ENCODE measurements around the gene MOV10L1. TPM values are rescaled to one million over a fixed set of nuclear protein-coding genes. Genes with fewer than 3 reads are reported as not detected.

The MOV10L1 gene
- total and polyA plus RNA-seq, 9 of the 15 experiments (the other 6 are each of a cell fraction or from before 2014, with no cell fraction given), result 0.06 to 0.43 (median 0.15) TPM

GRCh38 chr22:50139843-50140415 lies 50.1 kb downstream of the MOV10L1 start (continued):
- TF ChIP-seq ZBTB40 (IDR thresholded peaks at IDR 0.05), result 0 out of 2 replicates have a peak, but pooled peaks have one; percentile 26
- TF ChIP-seq ZBTB40 (CRISPR knock-in tag; IDR thresholded peaks at IDR 0.05), result no peak
- TF ChIP-seq, protein P1, sequence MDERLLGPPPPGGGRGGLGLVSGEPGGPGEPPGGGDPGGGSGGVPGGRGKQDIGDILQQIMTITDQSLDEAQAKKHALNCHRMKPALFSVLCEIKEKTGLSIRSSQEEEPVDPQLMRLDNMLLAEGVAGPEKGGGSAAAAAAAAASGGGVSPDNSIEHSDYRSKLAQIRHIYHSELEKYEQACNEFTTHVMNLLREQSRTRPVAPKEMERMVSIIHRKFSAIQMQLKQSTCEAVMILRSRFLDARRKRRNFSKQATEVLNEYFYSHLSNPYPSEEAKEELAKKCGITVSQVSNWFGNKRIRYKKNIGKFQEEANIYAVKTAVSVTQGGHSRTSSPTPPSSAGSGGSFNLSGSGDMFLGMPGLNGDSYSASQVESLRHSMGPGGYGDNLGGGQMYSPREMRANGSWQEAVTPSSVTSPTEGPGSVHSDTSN (CRISPR knock-in tag; IDR thresholded peaks at IDR 0.05; ENCODE audit: low read depth), result peak; percentile 34; the same call in 1 of the 2 replicates
- TF ChIP-seq, protein P1 (tag; conservative IDR thresholded peaks at IDR 0.05; ENCODE audit: low read depth), result peak; percentile 96
- no peak for TF ChIP-seq ZNF197 (CRISPR knock-in tag; IDR thresholded peaks at IDR 0.05; ENCODE audit: low read depth)
- TF ChIP-seq EP300 (IDR thresholded peaks at IDR 0.05; ENCODE audit: low read length), result peak; percentile 38; the same call in 1 of the 2 replicates
- TF ChIP-seq LEF1 (IDR thresholded peaks at IDR 0.05), result peak; percentile 78; the same call in 1 of the 2 replicates
- peak; percentile 84 for TF ChIP-seq NFE2L1 (tag; IDR thresholded peaks at IDR 0.05; ENCODE audit: borderline replicate concordance, low read depth)
- no peak for TF ChIP-seq ZNF780A (CRISPR knock-in tag; IDR thresholded peaks at IDR 0.05)
- TF ChIP-seq PTRF (tag; IDR thresholded peaks at IDR 0.05), result no peak
- TF ChIP-seq SAFB (IDR thresholded peaks at IDR 0.05; ENCODE audit: borderline replicate concordance, low read depth, low read length), result no peak
- TF ChIP-seq IRF2 (CRISPR knock-in tag; IDR thresholded peaks at IDR 0.05), result no peak
- TF ChIP-seq ARHGAP35 (IDR thresholded peaks at IDR 0.05; ENCODE audit: partially characterized antibody), result peak; percentile 81
- TF ChIP-seq ZNF717 (CRISPR knock-in tag; IDR thresholded peaks at IDR 0.05), result no peak
- TF ChIP-seq MEIS2 (IDR thresholded peaks at IDR 0.05; ENCODE audit: partially characterized antibody), result peak; percentile 99
- peak; percentile 34; the same call in 1 of the 2 replicates for TF ChIP-seq DPF2 (IDR thresholded peaks at IDR 0.05)
- TF ChIP-seq ZNF311 (CRISPR knock-in tag; IDR thresholded peaks at IDR 0.05), result no peak
- TF ChIP-seq MAFK (IDR thresholded peaks at IDR 0.05; ENCODE audit: low read length), result peak; percentile 84
- TF ChIP-seq ZNF695 (CRISPR knock-in tag; IDR thresholded peaks at IDR 0.05), result no peak

Measured in K562 (cell line).